Tongue (tissue), 2 donors: Measurements from ENCODE around the gene TRNT1. TPM values are rescaled to one million over a fixed set of nuclear protein-coding genes. Genes with fewer than 3 reads are reported as not detected.

Experiments
- DNase-seq: peaks from one replicate; pipeline ENCODE4 v3.0.0-alpha.2; 2015
- total RNA-seq: library from RNA; depleted of rRNA; stranded (reverse); fragments of >200 nt; gene quantifications from one replicate; pipeline ENCODE4 v1.2.3, GENCODE V29; 2014

Gene TRNT1
- 31.7 TPM for total RNA-seq

DNA sequence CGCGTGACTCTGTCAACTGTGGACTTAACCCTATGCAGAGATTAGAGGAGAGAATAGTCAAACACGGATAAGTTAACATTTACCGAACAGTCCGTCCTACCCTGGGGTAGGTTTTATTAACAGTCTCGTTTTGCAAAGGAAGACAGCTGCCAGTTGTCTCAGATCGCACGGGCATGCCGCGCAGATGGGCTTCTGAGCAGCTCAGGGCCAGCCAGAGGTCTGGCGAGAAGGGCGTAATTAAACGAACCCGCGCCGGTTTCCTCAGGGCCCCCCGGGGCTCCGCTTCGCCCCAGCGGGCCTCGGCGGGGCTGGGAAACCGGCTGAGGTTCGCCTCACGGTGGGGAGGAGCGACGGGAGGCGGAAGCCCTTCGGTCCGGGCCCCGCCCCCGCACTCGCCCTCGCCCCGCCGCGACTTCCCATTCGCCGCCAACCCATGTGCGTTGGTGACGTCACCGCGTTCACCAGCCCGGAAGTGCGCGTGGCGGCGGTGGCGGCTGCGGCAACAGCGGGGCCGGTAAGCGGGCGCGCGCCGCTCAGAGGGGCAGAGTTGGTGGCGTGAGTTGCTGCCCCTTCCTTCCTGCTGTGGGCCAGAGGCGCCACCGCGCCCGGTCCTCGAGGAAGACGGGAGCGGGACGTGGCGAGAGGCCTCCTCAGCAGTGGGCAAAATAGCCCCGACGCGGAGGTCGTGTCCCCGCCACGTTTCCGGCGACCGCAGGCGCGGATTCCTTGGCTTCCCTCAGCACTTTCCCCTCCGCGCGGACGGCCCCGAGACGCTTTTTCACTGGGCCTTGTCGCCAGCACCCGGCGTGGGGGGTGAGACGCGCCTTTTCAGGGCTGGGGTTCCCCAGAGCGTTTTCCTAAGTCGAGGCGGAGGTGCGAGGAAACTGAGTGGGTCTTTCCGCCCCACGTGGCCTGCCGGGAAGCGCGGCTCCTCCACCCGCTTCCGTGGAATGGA is at the start of gene TRNT1:
Gene TRNT1, plus strand, starts transcription at position 464 of the 955 bp plus-strand sequence. CDS start 2,101 bp downstream, outside the sequence.
- peak; percentile 98 for DNase-seq

- DNase-seq, result no peak
These were observed 46.4 kb upstream of the TRNT1 start for GRCh38 chr3:3080309-3080708.

DNA sequence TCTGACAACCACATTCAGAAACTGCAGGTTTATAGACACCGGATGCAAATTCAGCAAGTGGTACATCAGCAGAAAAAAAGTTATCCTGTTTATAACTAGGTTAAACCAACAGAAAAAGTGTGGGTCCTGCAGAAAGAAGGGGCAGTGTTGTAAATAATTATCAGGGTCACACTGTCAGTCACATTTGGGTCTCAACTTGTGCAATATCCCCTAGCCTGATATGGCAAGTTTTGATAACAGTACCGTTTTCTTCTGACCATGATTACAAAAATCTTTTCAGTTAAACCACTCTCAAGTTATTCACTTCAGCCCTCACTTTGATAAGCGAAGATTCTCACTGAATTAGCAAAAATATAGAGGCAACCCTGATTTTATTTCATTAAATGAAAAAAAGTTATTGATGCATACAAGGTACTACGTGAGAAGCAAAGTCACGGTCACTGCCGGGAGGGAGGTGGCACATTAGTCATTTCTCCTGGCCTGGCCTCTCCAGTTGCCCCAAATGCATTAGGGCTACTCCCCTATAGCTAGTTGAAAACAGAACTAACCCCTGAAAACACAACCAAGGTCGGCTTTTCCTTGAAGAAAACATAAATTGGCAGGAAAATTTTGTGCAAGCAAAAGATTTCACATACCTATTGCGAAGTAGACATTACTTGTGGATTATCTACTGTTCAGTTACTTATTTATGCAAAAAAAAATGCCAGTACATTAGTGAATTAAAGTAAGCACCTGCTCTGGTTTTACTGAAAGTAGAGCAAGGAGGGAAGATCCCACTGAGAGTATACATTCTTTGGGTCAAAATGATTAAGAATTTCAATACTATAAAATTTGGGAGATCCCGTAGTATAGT is 45.1 kb upstream of the TRNT1 start:
- DNase-seq, result no peak

- DNase-seq, result no peak
These were observed 44.4 kb upstream of the TRNT1 start for GRCh38 chr3:3082234-3082924.

DNA sequence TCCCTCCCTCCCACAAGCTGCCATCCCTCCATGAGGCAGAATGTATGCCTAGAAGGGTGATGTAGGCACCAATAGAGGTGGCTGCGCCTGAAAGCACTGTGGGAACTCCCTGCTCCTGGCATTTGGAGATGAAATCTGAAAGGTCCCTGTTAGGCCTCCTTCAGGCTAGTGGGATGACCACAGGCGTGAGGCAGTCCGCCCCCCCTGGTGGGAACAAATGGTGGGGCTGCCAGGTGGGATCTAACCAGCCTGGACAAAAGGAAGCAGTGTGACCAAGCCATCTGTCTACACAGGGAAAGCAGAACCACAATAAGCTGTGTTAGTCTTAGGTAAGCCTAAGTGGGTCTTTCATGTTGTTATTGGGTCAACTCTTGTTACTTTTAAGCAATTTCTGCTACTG is 41.9 kb upstream of the TRNT1 start:
- DNase-seq, result no peak

- no peak for DNase-seq
These were observed 41.0 kb upstream of the TRNT1 start for GRCh38 chr3:3085782-3086181.

DNA sequence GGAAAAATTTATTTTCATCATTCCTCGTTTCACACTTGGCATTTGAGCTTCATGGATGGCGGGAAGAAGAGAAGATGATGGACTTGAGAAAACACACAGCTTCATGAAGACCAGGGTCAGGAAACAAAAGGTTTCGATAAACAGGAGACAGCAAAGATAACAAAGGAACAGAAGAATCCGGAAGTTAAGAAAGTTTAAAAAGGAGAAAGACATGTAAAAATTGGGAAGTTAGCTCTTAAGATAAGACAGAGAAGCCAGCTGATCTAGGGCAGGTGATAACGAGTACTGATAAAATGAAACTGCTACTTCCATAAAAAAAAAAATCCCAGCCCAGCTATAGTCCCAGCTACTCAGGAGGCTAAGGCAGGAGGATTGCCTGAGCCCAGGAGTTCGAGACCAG is 40.5 kb upstream of the TRNT1 start:
- DNase-seq, result no peak

- no peak for DNase-seq
These were observed 39.5 kb upstream of the TRNT1 start for GRCh38 chr3:3087279-3087678.

- DNase-seq, result no peak
These were observed 38.8 kb upstream of the TRNT1 start for GRCh38 chr3:3087716-3088465.

GRCh38 chr3:3089017-3089416 is 37.7 kb upstream of the TRNT1 start:
- no peak for DNase-seq

- DNase-seq, result no peak
These were observed 28.8 kb upstream of the TRNT1 start for GRCh38 chr3:3097958-3098357.

- DNase-seq, result no peak
These were observed 24.9 kb upstream of the TRNT1 start for GRCh38 chr3:3101660-3102458.

GRCh38 chr3:3102751-3103150 is 24.0 kb upstream of the TRNT1 start:
- DNase-seq, result no peak

- DNase-seq, result no peak
These were observed 21.5 kb upstream of the TRNT1 start for GRCh38 chr3:3105246-3105645.

DNA sequence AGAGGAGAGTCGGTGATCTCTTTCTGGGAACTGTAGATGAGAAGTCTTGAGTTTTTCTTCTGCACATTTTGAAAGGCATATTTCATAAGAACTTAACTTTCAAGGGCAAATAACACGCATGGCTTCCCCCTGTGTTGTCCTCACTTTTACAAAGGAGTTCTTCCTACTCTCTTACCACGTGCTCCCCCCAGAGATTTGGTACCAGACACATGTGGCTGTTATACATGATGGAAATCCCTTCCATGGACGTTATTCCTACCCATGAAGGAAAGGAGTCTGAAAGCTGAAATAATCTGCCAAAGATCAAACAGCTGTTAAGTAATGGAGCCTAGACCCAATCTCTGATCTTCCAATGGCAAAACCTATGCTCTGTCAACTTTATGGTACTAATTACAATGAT is 20.9 kb upstream of the TRNT1 start:
- DNase-seq, result no peak

DNA sequence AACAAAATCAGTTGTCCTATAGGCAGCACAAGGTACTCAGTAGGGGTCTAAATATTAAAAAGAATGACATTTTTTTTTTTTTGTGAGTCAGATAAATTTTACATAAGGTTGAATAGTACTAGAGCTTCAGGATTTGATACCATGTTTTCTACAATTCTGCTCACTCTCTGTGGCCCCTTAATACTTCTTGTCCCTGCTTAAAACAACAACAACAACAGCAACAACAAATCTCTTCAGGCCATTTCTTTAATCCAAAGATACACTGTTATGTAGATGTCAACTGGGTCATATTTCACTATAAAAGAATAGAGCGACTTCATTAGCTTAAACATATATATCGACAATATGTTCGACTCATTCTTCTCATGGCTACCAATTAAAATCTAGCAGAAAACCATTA is 19.6 kb upstream of the TRNT1 start:
- no peak for DNase-seq

DNA sequence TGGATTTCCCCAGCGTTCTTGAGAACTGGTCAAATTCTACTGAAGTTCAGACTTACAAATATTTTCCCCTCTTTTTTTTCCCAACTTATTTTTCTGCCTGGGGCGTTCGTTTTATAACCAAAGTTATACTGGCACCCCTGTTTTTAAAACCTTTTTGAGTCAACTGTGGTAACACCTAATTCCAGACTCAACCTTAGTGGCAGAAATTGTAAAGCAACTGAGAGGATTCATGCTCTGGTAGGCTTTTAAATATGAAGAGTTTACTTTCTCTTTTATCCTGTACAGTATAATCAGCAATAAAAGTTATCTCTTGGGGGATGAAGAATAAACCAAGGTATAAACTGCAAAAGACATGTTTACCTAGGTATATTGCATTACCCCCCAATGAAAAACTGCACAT is 18.9 kb upstream of the TRNT1 start:
- DNase-seq, result no peak

- no peak for DNase-seq
These were observed 17.1 kb upstream of the TRNT1 start for GRCh38 chr3:3109407-3110298.

DNA sequence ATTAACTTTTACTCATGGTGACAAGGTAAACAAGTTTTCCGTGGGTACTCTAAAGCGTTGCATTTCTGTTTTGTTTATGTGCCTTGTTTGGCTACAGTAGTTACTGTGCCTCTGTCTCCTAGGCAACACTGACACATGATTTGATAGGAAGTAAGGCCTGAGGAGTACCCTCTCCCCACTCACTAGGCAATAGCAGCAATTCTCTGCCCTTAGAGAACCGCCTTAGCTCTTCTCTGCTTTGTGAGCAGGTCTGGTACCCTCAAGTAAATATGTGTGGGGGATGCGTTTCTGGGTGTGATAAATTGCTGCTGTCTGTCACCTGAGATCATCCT is 16.5 kb upstream of the TRNT1 start, which contains the start of gene IL5RA:
Gene IL5RA, minus strand, starts transcription at position 76 of the 332 bp plus-strand sequence. CDS start 5,390 bp downstream, outside the sequence.
- peak; percentile 13 for DNase-seq
